GM12872 (cell line): ENCODE results near the gene CLSTN2.

Experiments used
- CTCF ChIP-seq: IDR thresholded peaks from 3 replicates; pipeline ENCODE4 v1.5.1; 2011; ENCODE audit warnings: low read depth, mild to moderate bottlenecking, low read length, moderate library complexity; ENCODE audit not compliant: insufficient read depth

The CLSTN2 gene

GRCh38 chr3:140055092-140055791 lies 120.3 kb downstream of the CLSTN2 start:
- no peak for TF ChIP-seq CTCF

DNA sequence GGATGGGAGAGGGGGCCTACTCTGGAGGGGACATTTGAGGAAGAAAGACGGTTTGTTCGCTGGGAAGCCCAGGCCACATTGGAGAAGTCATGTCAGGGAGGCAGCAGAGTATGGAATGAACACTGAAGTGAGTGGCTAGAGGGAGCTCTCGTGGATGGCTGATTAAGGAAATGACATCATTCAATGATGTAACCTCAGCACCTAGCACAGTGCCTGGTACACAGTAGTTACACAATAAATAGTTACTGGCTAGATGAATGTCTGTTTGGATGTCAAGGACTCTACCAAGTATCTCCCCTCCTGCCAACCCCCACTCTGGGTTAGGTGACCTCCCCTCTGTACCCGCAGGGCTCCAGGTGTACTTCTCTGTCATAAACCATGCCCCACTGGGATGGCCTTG lies 121.1 kb downstream of the CLSTN2 start:
- TF ChIP-seq CTCF, result no peak

- no peak for TF ChIP-seq CTCF
Observed at GRCh38 chr3:140061211-140061610, 126.2 kb downstream of the CLSTN2 start.

DNA sequence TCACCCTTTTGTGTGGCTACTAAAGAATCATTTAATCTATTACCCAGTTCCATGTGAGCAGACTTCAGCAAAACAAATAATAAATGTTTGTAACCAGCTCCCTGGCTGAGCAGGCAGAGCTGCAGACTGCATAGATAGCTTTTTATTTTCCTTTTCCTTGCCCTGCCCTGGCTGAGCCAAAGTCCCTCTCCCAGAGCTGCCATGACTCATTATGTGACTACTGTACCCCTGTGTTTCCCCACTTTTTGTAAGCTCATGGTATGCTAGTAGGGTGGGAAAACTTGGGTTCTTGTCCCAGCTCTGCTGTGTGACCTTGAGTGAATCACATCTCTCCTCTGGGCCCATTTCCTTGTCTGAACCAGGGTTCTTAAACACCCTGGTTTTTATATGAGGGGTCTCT lies 127.5 kb downstream of the CLSTN2 start:
- no peak for TF ChIP-seq CTCF

DNA sequence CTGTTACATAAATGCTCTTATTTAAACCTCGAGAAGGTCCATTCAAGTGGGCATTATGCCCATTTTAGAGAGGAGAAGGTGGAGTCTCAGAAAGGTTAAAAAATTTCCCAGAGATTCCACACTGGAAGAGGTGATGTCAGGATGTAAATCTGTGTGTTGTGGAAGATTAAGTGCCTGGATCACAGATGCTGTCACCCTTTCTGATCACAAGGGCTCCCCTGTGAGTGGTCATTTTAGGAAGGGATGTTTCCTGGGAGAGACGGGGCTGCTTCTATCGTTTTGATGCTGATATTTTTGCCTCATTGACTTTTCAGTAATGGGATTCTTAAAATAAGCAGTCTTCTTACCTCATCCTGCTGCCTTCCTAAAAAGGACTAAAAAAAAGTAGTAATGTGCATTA lies 132.5 kb downstream of the CLSTN2 start:
- no peak for TF ChIP-seq CTCF

DNA sequence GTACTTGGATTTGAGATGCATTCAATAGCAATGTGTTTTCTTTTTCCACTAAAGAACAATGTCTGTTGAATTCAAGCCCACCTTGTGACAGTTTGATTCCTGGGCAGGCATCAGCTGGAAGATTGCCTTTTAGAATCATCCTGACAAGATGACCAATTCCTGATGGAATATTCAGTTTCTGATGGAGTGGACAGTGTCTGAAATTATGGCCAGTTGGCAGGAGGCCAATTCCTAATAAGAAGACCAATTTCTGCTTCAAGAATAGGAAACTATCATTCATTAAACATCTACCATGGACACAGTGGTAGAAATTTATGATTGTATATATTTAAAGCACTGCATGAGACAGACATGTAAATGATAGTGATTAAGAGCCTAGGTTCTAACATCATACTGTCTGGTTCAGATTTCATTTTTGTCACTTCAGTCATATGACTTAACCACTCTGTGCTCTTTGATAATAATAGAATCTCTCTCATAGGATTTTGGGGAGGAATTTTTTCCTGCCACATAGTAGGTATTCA lies 133.6 kb downstream of the CLSTN2 start:
- no peak for TF ChIP-seq CTCF

GRCh38 chr3:140073278-140074045 lies 138.5 kb downstream of the CLSTN2 start:
- TF ChIP-seq CTCF, result no peak
